ENCODE measurements around the gene PAXX. TPM values are rescaled to one million over a fixed set of nuclear protein-coding genes. Genes with fewer than 3 reads are reported as not detected.

Gene PAXX
- total RNA-seq, 1 experiment from 2014 or later, result 52.2 TPM

GRCh38 chr9:136978073-136978864 is 14.0 kb upstream of the PAXX start:
- DNase-seq (ENCODE audit: low spot score), result peak; percentile 53
- in situ Hi-C loops (cut with HindIII; ENCODE audit: low sequenced_read_pairs), result no loop called here

GRCh38 chr9:136978865-136979544 is 13.2 kb upstream of the PAXX start:
- in situ Hi-C loops (cut with HindIII; ENCODE audit: low sequenced_read_pairs), result no loop called here

GRCh38 chr9:136979769-136980587 is 12.2 kb upstream of the PAXX start:
- in situ Hi-C loops (cut with HindIII; ENCODE audit: low sequenced_read_pairs), result no loop called here
- no peak for DNase-seq (ENCODE audit: low spot score)

More at GRCh38 chr9:136978865-136979544, 13.2 kb upstream of the PAXX start:
- DNase-seq (ENCODE audit: low spot score), result no peak

GRCh38 chr9:136980669-136981478 is 11.3 kb upstream of the PAXX start:
- no peak for DNase-seq (ENCODE audit: low spot score)
- in situ Hi-C loops (cut with HindIII; ENCODE audit: low sequenced_read_pairs), result no loop called here

GRCh38 chr9:136981588-136982231 is 10.5 kb upstream of the PAXX start:
- DNase-seq (ENCODE audit: low spot score), result no peak
- in situ Hi-C loops (cut with HindIII; ENCODE audit: low sequenced_read_pairs), result no loop called here

GRCh38 chr9:136982232-136983051 is 9.8 kb upstream of the PAXX start, which contains the start of gene LCNL1:
Gene LCNL1, plus strand, starts transcription at chr9:136982993. Its CDS starts 594 bp downstream, at chr9:136983587.
- in situ Hi-C loops (cut with HindIII; ENCODE audit: low sequenced_read_pairs), result no loop called here
- DNase-seq (ENCODE audit: low spot score), result no peak

GRCh38 chr9:136983167-136983566 is 9.1 kb upstream of the PAXX start:
- in situ Hi-C loops (cut with HindIII; ENCODE audit: low sequenced_read_pairs), result no loop called here
- no peak for DNase-seq (ENCODE audit: low spot score)

- in situ Hi-C loops (cut with HindIII; ENCODE audit: low sequenced_read_pairs), result no loop called here
- DNase-seq (ENCODE audit: low spot score), result no peak
These were observed 8.4 kb upstream of the PAXX start for GRCh38 chr9:136983656-136984314.

GRCh38 chr9:136984464-136985026 is 7.7 kb upstream of the PAXX start:
- in situ Hi-C loops (cut with HindIII; ENCODE audit: low sequenced_read_pairs), result no loop called here
- DNase-seq (ENCODE audit: low spot score), result no peak

GRCh38 chr9:136985027-136985602 is 7.1 kb upstream of the PAXX start:
- DNase-seq (ENCODE audit: low spot score), result no peak
- in situ Hi-C loops (cut with HindIII; ENCODE audit: low sequenced_read_pairs), result no loop called here

- in situ Hi-C loops (cut with HindIII; ENCODE audit: low sequenced_read_pairs), result no loop called here
- no peak for DNase-seq (ENCODE audit: low spot score)
These were observed 6.4 kb upstream of the PAXX start for GRCh38 chr9:136985853-136986252.

GRCh38 chr9:136988872-136989271 is 3.4 kb upstream of the PAXX start:
- in situ Hi-C loops (cut with HindIII; ENCODE audit: low sequenced_read_pairs), result no loop called here

GRCh38 chr9:136990242-136990911 is 1.8 kb upstream of the PAXX start:
- in situ Hi-C loops (cut with HindIII; ENCODE audit: low sequenced_read_pairs), result no loop called here
- DNase-seq (ENCODE audit: low spot score), result no peak

More at GRCh38 chr9:136988872-136989271, 3.4 kb upstream of the PAXX start:
- DNase-seq (ENCODE audit: low spot score), result no peak

- in situ Hi-C loops (cut with HindIII; ENCODE audit: low sequenced_read_pairs), result no loop called here
- no peak for DNase-seq (ENCODE audit: low spot score)
These were observed 672 bp downstream of the PAXX start for GRCh38 chr9:136992819-136993369.

GRCh38 chr9:136994180-136994887 is 2.1 kb downstream of the PAXX start:
- in situ Hi-C loops (cut with HindIII; ENCODE audit: low sequenced_read_pairs), result no loop called here
- no peak for DNase-seq (ENCODE audit: low spot score)

Data from G401 (cell line).